A549 (cell line): ENCODE data around the gene PPP2R3B. TPM values are rescaled to one million over a fixed set of nuclear protein-coding genes. Genes with fewer than 3 reads are reported as not detected.

Experiments used
- ATAC-seq, 2 experiments: fragments of 200-7000 bp in 1 of 2; fragments of >200 bp in 1 of 2; cut with Nextera tagmentation in 1 of 2; cut with Tn5 transposase in 1 of 2; 3 replicates each; pipeline versions ENCODE4 v1.8.0 to v1.9.1; 2018 to 2020; ENCODE audit warnings: mild to moderate bottlenecking in 1 of 2, moderate library complexity in 1 of 2
- CTCF ChIA-PET: fragments of 300-600 bp; sonication (Branson Sonifier 250); formaldehyde crosslinking; extraction: SDS; loops from one replicate; lab custom pipeline; 2021; ENCODE audit warnings: antibody characterized with exemption, inconsistent platforms; lab: Yijun Ruan, JAX
- POLR2A ChIA-PET: fragments of 350-600 bp; formaldehyde crosslinking; extraction: SDS; loops from one replicate; lab custom pipeline; 2021; ENCODE audit warnings: antibody characterized with exemption, inconsistent platforms; lab: Yijun Ruan, JAX
- DNase-seq, 2 experiments: peaks; one replicate each; pipeline versions ENCODE4 v3.0.0 to v3.0.0-alpha.2; 2011 to 2016; ENCODE audit warnings: low read depth in 1 of 2, low spot score in 1 of 2
- FAIRE-seq: peaks from 2 replicates; lab custom pipeline; 2011; peaks lifted over from hg19 to GRCh38; lab: Jason Lieb, UNC
- H3K27ac ChIP-seq, 2 experiments: fragments of >200 bp; sonication (Bioruptor Twin); formaldehyde crosslinking; 3 replicates each; pipeline ENCODE4 v1.5.1; 2016 to 2017
- H3K4me1 ChIP-seq: fragments of >200 bp; sonication (Bioruptor Twin); formaldehyde crosslinking; 3 replicates; pipeline ENCODE4 v1.6.1; 2016
- H3K4me2 ChIP-seq: fragments of >200 bp; sonication (Bioruptor Twin); formaldehyde crosslinking; 3 replicates; pipeline ENCODE4 v1.6.1; 2016
- H3K4me3 ChIP-seq: fragments of >200 bp; sonication (Bioruptor Twin); formaldehyde crosslinking; 3 replicates; pipeline ENCODE4 v1.5.1; 2016
- H3K9me3 ChIP-seq: fragments of >200 bp; sonication (Bioruptor Twin); formaldehyde crosslinking; 3 replicates; pipeline ENCODE4 v1.6.1; 2016
- ATOH8 ChIP-seq: fragments of 250-450 bp; sonication (Bioruptor Pico); IDR thresholded peaks from 2 replicates; pipeline ENCODE4 v1.5.0; 2020; ENCODE audit warnings: low read depth, mild to moderate bottlenecking, moderate library complexity
- BCL3 ChIP-seq: fragments of >200 bp; sonication (Bioruptor Twin); formaldehyde crosslinking; IDR thresholded peaks from 3 replicates; pipeline ENCODE4 v1.6.1; 2016
- BHLHE40 ChIP-seq: IDR thresholded peaks from 2 replicates; pipeline ENCODE4 v1.6.1; 2012; ENCODE audit warnings: low read depth, low read length, inconsistent platforms
- EP300 ChIP-seq, 2 experiments: fragments of >200 bp; sonication (Bioruptor Twin); formaldehyde crosslinking; IDR thresholded peaks; 2 replicates in 1 of 2; 3 replicates in 1 of 2; pipeline ENCODE4 v1.6.1; 2016 to 2017
- KDM5A ChIP-seq: fragments of 200-600 bp; sonication (generic); IDR thresholded peaks from 2 replicates; pipeline ENCODE4 v1.6.1; 2016; ENCODE audit warnings: antibody characterized with exemption, mild to moderate bottlenecking
- RAD21 ChIP-seq, 2 experiments: fragments of >200 bp in 1 of 2; sonication (Bioruptor Twin) in 1 of 2; formaldehyde crosslinking in 1 of 2; IDR thresholded peaks in 1 of 2; conservative IDR thresholded peaks in 1 of 2; 2 replicates in 1 of 2; 3 replicates in 1 of 2; pipeline ENCODE4 v1.6.1; 2012 to 2018; ENCODE audit warnings: inconsistent platforms in 1 of 2
- REST ChIP-seq: fragments of 200-600 bp; sonication (generic); IDR thresholded peaks from 2 replicates; pipeline ENCODE4 v1.6.1; 2016; ENCODE audit warnings: antibody characterized with exemption, mild to moderate bottlenecking, moderate library complexity
- SREBF2 ChIP-seq: fragments of 450-650 bp; IDR thresholded peaks from 2 replicates; pipeline ENCODE4 v1.6.1; 2014; ENCODE audit warnings: mild to moderate bottlenecking, moderate library complexity
- ZFP36 ChIP-seq: fragments of 450-650 bp; IDR thresholded peaks from 2 replicates; pipeline ENCODE4 v1.6.1; 2014; ENCODE audit warnings: borderline replicate concordance; ENCODE audit not compliant: partially characterized antibody
- ZNF302 ChIP-seq: fragments of 250-450 bp; sonication (Bioruptor Pico); IDR thresholded peaks from 2 replicates; pipeline ENCODE4 v1.9.0; 2021; ENCODE audit warnings: inconsistent platforms, mild to moderate bottlenecking, moderate library complexity
- WGBS: methylation state at CpG from one replicate; pipeline ENCODE4 v1.1.6; 2017; ENCODE audit errors: missing lambda C conversion rate; 5-methylcytosine and 5-hydroxymethylcytosine counted together
- polyA plus RNA-seq, 4 experiments: library from polyadenylated mRNA; depleted of rRNA in 3 of 4; stranded (reverse); fragments of >200 nt; fragmentation: RNase III in 1 of 4; extraction: RNeasy Plus Mini Kit Qiagen cat#74134 plus additional on column Dnase treatment in 1 of 4; gene quantifications; 2 replicates in 3 of 4; 3 replicates in 1 of 4; pipeline ENCODE4 v1.2.3, GENCODE V29; 2011 to 2017
- TF ChIP-seq, protein P1 (sequence below): fragments of 150-350 bp; IDR thresholded peaks from 2 replicates; pipeline ENCODE4 v1.6.1; 2014; ENCODE audit warnings: low read depth, mild to moderate bottlenecking, low read length
- TF ChIP-seq, protein P2 (sequence below): fragments of 250-450 bp; sonication (Bioruptor Pico); IDR thresholded peaks from 2 replicates; pipeline ENCODE4 v1.5.0; 2021; ENCODE audit warnings: mild to moderate bottlenecking, moderate library complexity, borderline replicate concordance

PPP2R3B gene
- polyA plus RNA-seq, 2 of the 4 experiments (the other 2 are of a cell fraction) = 12.6 to 29.6 TPM

- WGBS = 90% methylated on average over 18 of the region's 18 CpGs
- ATAC-seq = no peak
Observed at GRCh38 chrX:349196-349595, 37.5 kb downstream of the PPP2R3B start.

More at GRCh38 chrX:349196-349595, 37.5 kb downstream of the PPP2R3B start:
- ChIA-PET CTCF (no interaction called here), POLR2A (no interaction called here)
- no peak for FAIRE-seq
- H3K4me2 ChIP-seq = no peak overlapping the region
- no peaks in the 10 kb centered on the region for H3K9me3 ChIP-seq
- no peak for DNase-seq
- TF ChIP-seq BHLHE40 = no peak
- TF ChIP-seq, protein P1, sequence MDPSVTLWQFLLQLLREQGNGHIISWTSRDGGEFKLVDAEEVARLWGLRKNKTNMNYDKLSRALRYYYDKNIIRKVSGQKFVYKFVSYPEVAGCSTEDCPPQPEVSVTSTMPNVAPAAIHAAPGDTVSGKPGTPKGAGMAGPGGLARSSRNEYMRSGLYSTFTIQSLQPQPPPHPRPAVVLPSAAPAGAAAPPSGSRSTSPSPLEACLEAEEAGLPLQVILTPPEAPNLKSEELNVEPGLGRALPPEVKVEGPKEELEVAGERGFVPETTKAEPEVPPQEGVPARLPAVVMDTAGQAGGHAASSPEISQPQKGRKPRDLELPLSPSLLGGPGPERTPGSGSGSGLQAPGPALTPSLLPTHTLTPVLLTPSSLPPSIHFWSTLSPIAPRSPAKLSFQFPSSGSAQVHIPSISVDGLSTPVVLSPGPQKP = no peak
- no peak for TF ChIP-seq REST
- no peak for TF ChIP-seq RAD21 (conservative IDR thresholded peaks at IDR 0.05 in 1 of 2, IDR thresholded peaks at IDR 0.05 in 1 of 2)
- TF ChIP-seq, protein P2, sequence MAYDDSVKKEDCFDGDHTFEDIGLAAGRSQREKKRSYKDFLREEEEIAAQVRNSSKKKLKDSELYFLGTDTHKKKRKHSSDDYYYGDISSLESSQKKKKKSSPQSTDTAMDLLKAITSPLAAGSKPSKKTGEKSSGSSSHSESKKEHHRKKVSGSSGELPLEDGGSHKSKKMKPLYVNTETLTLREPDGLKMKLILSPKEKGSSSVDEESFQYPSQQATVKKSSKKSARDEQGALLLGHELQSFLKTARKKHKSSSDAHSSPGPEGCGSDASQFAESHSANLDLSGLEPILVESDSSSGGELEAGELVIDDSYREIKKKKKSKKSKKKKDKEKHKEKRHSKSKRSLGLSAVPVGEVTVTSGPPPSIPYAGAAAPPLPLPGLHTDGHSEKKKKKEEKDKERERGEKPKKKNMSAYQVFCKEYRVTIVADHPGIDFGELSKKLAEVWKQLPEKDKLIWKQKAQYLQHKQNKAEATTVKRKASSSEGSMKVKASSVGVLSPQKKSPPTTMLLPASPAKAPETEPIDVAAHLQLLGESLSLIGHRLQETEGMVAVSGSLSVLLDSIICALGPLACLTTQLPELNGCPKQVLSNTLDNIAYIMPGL (CRISPR knock-in tag) = no peak
- TF ChIP-seq KDM5A = no peak
- no peak for TF ChIP-seq ATOH8 (CRISPR knock-in tag)
- TF ChIP-seq ZNF302 (CRISPR knock-in tag) = no peak
- TF ChIP-seq BCL3 = no peak
- TF ChIP-seq SREBF2 = no peak
- no peak for TF ChIP-seq ZFP36
- no peak for TF ChIP-seq EP300 (IDR thresholded peaks at IDR 0.05)
- no peak overlapping the region for H3K4me3 ChIP-seq
- no peaks in the 10 kb centered on the region for H3K4me1 ChIP-seq
- no peak overlapping the region for H3K27ac ChIP-seq
